Measurements from ENCODE around the gene RTN4. TPM values are rescaled to one million over a fixed set of nuclear protein-coding genes. Genes with fewer than 3 reads are reported as not detected.

RTN4 gene
- polyA plus RNA-seq, 3 donors, result 111 to 163 (median 158) TPM

GRCh38 chr2:54927085-54927750 is 123.0 kb downstream of the RTN4 start:
- peaks cover 4% of the 10 kb centered on the region for H3K4me1 Mint-ChIP-seq
- 97% methylated on average over 4 of the region's 8 CpGs for WGBS (ENCODE audit: insufficient coverage)
- Histone ChIP-seq H3K27ac (ENCODE audit: low read depth in 1 of 2, low read length in 2 of 2) (no peak overlapping the region), H4K20me1 (ENCODE audit: insufficient read depth, low read length) (no peaks in the 10 kb centered on the region), H2AFZ (ENCODE audit: insufficient read depth, low read depth, low read length, poor library complexity, severe bottlenecking) (no peak overlapping the region), H3K27me3 (ENCODE audit: control insufficient read depth in 2 of 2, insufficient read depth in 2 of 2, low read length in 2 of 2) (no peaks in the 10 kb centered on the region), H3K4me1 (ENCODE audit: control insufficient read depth in 1 of 2, insufficient read depth in 2 of 2, low read length in 2 of 2) (no peaks in the 10 kb centered on the region), H3K36me3 (replicated peaks in 1 of 2; ENCODE audit: control insufficient read depth in 1 of 2, insufficient read depth in 2 of 2, low read length in 2 of 2) (no peaks in the 10 kb centered on the region), H3K4me2 (replicated peaks; ENCODE audit: extremely low read depth, low read length, poor library complexity, severe bottlenecking) (no peak overlapping the region), H3K9me3 (replicated peaks in 1 of 2; ENCODE audit: control insufficient read depth in 1 of 2, insufficient read depth in 1 of 2, low read length in 2 of 2) (peaks cover 3 to 5% of the 10 kb centered on the region in 2 donors), H3K4me3 (replicated peaks in 1 of 3; ENCODE audit: low read depth in 2 of 3, low read length in 3 of 3) (no peak overlapping the region), H3K79me2 (ENCODE audit: insufficient read depth, low read length) (no peaks in the 10 kb centered on the region), H3K9ac (ENCODE audit: insufficient read depth, low read length, poor library complexity, severe bottlenecking) (no peak overlapping the region)
- TF ChIP-seq CTCF (IDR thresholded peaks at IDR 0.05), result no peak
- no peaks in the 10 kb centered on the region for H3K36me3 Mint-ChIP-seq
- no peak for DNase-seq
- H3K9me3 Mint-ChIP-seq, result peaks cover 0 to 12% (median 0%) of the 10 kb centered on the region in 7 donors
- peaks cover 0 to 8% (median 0%) of the 10 kb centered on the region in 3 donors for H3K27me3 Mint-ChIP-seq (ENCODE audit: low read depth in 3 of 3)
- no peak overlapping the region for H3K27ac Mint-ChIP-seq
- no peak overlapping the region for H3K4me3 Mint-ChIP-seq
- intact Hi-C loops (cut with micrococcal nuclease), result no loop called here

- no peaks in the 10 kb centered on the region for H3K79me2 ChIP-seq (ENCODE audit: insufficient read depth, low read length)
- H3K27ac Mint-ChIP-seq, result no peak overlapping the region
- H3K4me1 Mint-ChIP-seq, result peaks cover 1% of the 10 kb centered on the region
- TF ChIP-seq CTCF (IDR thresholded peaks at IDR 0.05), result no peak
- H4K20me1 ChIP-seq (ENCODE audit: insufficient read depth, low read length), result no peaks in the 10 kb centered on the region
- no peaks in the 10 kb centered on the region for H3K36me3 ChIP-seq (replicated peaks in 1 of 2; ENCODE audit: control insufficient read depth in 1 of 2, insufficient read depth in 2 of 2, low read length in 2 of 2)
- H3K4me3 Mint-ChIP-seq, result no peak overlapping the region
- H3K27ac ChIP-seq (ENCODE audit: low read depth in 1 of 2, low read length in 2 of 2), result no peak overlapping the region
- H3K36me3 Mint-ChIP-seq, result no peaks in the 10 kb centered on the region
- H3K9ac ChIP-seq (ENCODE audit: insufficient read depth, low read length, poor library complexity, severe bottlenecking), result no peak overlapping the region
- H2AFZ ChIP-seq (ENCODE audit: insufficient read depth, low read depth, low read length, poor library complexity, severe bottlenecking), result no peak overlapping the region
- H3K9me3 Mint-ChIP-seq, result peaks cover 0 to 16% (median 4%) of the 10 kb centered on the region in 7 donors
- H3K4me3 ChIP-seq (replicated peaks in 1 of 3; ENCODE audit: low read depth in 2 of 3, low read length in 3 of 3), result no peak overlapping the region
- H3K4me2 ChIP-seq (replicated peaks; ENCODE audit: extremely low read depth, low read length, poor library complexity, severe bottlenecking), result no peak overlapping the region
- intact Hi-C loops (cut with micrococcal nuclease), result no loop called here
- no peak for DNase-seq
- 100% methylated on average over 2 of the region's 4 CpGs for WGBS (ENCODE audit: insufficient coverage)
- peaks cover 0 to 5% (median 0%) of the 10 kb centered on the region in 3 donors for H3K27me3 Mint-ChIP-seq (ENCODE audit: low read depth in 3 of 3)
- H3K27me3 ChIP-seq (ENCODE audit: control insufficient read depth in 2 of 2, insufficient read depth in 2 of 2, low read length in 2 of 2), result no peaks in the 10 kb centered on the region
- H3K9me3 ChIP-seq (replicated peaks in 1 of 2; ENCODE audit: control insufficient read depth in 1 of 2, insufficient read depth in 1 of 2, low read length in 2 of 2), result peaks cover 3 to 5% of the 10 kb centered on the region in 2 donors
- no peaks in the 10 kb centered on the region for H3K4me1 ChIP-seq (ENCODE audit: control insufficient read depth in 1 of 2, insufficient read depth in 2 of 2, low read length in 2 of 2)
Observed at GRCh38 chr2:54925022-54925421, 125.2 kb downstream of the RTN4 start.
